Activated T-cell treated with anti-CD3 and anti-CD28 coated beads, Interleukin-2, amount 50 U/mL, for 4 hours (primary cell): ENCODE measurements around the gene ZNF735. TPM values are rescaled to one million over a fixed set of nuclear protein-coding genes. Genes with fewer than 3 reads are reported as not detected.
"Not testable (repeated sequence)": the region's sequence is repeated elsewhere in the genome, so short reads cannot be mapped to it uniquely, and the experiment has no call there.

Experiments
- ATAC-seq, 2 donors: fragments of 200-7000 bp; cut with Tn5 transposase; one replicate each; pipeline ENCODE4 v1.10.0; 2021
- DNase-seq: peaks from one replicate; pipeline ENCODE4 v3.0.0-alpha.2; 2020
- H3K27me3 Mint-ChIP-seq: one replicate; pipeline ENCODE4 v1.8.0; 2021; ENCODE audit warnings: low read depth, mixed read lengths
- H3K36me3 Mint-ChIP-seq: one replicate; pipeline ENCODE4 v1.8.0; 2022; ENCODE audit warnings: mixed read lengths; ENCODE audit not compliant: insufficient read depth
- H3K4me1 Mint-ChIP-seq: one replicate; pipeline ENCODE4 v1.8.0; 2021; ENCODE audit warnings: low read depth, mixed read lengths
- H3K4me3 Mint-ChIP-seq: one replicate; pipeline ENCODE4 v1.8.0; 2021; ENCODE audit warnings: mild to moderate bottlenecking, moderate library complexity, mixed read lengths
- H3K9me3 Mint-ChIP-seq: one replicate; pipeline ENCODE4 v1.8.0; 2021; ENCODE audit warnings: mixed read lengths
- total RNA-seq, 3 donors: library from RNA; stranded (reverse); gene quantifications; one replicate each; pipeline ENCODE4 v1.2.1, GENCODE V29; 2021

Gene ZNF735
- total RNA-seq, result not detected

DNA sequence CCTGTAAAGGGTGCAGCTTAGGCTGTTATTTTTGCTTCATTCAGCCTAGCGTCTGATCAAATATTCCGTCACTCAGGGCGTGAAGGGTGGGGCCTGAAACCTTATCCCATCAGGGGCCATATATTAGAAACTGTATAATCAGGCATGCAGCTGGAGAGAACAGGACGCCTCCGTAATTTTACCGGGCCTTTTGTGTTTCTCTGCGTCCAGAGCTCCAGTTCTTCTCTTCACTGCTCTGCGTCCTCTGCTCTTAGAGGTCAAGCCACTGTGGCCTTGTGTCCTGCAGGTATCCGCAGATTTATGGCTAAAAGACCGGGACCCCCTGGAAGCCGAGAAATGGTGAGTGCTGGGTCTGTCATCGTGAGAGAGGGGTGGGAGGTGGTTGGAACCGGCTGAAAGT, at the start of gene ZNF735:
ZNF735 (plus strand) TSS at position 301 of the 400 bp plus-strand sequence; CDS start at position 301, 0 bp downstream.
- H3K4me3 Mint-ChIP-seq, result no peak within 1 kb of the TSS

DNA sequence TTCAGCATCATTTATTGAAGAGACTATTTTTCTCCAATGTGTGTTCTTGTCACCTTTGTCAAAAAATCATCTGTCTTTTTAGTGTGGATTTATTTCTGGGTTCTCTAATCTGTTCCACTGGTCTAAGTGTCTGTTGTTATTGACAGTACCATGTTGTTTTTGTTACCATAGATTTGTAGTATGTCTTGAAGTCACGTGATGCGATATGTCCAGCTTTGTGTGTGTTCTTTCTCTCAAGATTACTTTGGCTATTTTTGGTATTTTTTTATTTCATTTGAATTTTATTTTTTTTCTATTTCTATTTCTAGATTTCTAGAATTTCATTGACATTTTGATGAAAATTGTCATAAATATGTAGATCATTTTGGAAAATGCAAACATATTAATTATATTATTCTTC, 36.0 kb upstream of the ZNF735 start:
- not testable (repeated sequence) for DNase-seq, H3K4me3 Mint-ChIP-seq, H3K4me1 Mint-ChIP-seq, ATAC-seq, H3K36me3 Mint-ChIP-seq, H3K27me3 Mint-ChIP-seq
- peaks cover 16% of the 10 kb centered on the region for H3K9me3 Mint-ChIP-seq

More for the DNA sequence above, at the start of gene ZNF735:
- H3K9me3 Mint-ChIP-seq, result peaks cover 12% of the 10 kb centered on the region
- H3K4me1 Mint-ChIP-seq, result no peaks in the 10 kb centered on the region
- DNase-seq (no peak), ATAC-seq (no peak)
- H3K36me3 Mint-ChIP-seq, result no peaks in the 10 kb centered on the region
- H3K27me3 Mint-ChIP-seq, result no peaks in the 10 kb centered on the region

DNA sequence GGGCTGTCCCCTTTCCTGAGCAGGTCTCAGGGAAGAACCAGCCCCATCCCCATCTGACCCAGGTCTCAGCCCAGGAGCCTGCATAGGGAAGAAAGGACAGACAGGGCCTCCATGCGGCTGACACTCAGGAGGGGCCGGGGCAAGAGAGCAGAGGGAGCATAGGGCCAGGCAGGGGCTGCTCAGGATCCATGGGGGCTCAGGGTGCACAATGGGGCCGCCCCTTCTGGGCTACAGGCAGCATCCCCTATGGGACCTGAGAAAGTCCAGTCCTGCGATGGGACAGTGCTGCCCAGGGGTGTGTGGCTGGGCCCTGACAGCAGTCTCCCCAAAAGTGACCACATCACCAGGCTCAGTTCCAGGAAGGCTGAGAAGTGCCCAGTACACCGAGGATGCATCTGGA, 32.7 kb upstream of the ZNF735 start:
- H3K4me3 Mint-ChIP-seq, result no peak overlapping the region
- no peaks in the 10 kb centered on the region for H3K36me3 Mint-ChIP-seq
- H3K27me3 Mint-ChIP-seq, result peaks cover 5% of the 10 kb centered on the region
- H3K9me3 Mint-ChIP-seq, result peaks cover 12% of the 10 kb centered on the region
- ATAC-seq (no peak), DNase-seq (no peak)
- no peaks in the 10 kb centered on the region for H3K4me1 Mint-ChIP-seq

- Mint-ChIP-seq H3K4me1 (no peaks in the 10 kb centered on the region), H3K4me3 (no peak overlapping the region)
- DNase-seq, result no peak
Observed at GRCh38 chr7:64174941-64175340, 32.1 kb upstream of the ZNF735 start.

DNA sequence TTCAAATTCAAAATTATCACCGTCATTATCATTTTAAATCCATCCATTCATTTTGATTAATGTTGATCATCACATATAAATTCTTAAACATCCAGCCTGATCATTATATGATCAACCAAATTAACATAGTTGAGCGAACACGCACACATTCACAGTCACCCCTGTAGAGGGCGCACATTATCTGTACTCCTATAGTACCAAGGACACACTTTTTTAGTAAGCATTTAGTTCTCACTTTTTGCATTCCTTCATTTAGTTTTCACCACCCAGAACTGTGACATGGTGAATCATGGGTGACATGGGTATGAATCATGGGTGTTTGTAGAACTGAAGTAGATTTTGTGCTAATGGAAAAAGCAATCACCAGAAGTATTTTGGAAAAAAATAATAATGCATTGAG, 26.0 kb upstream of the ZNF735 start:
- ATAC-seq, result peak; percentile 46 to 47
- Mint-ChIP-seq H3K4me1 (no peaks in the 10 kb centered on the region), H3K36me3 (no peaks in the 10 kb centered on the region), H3K9me3 (no peaks in the 10 kb centered on the region), H3K4me3 (no peak overlapping the region), H3K27me3 (peaks cover 10% of the 10 kb centered on the region)
- no peak for DNase-seq

More at GRCh38 chr7:64174941-64175340, 32.1 kb upstream of the ZNF735 start:
- Mint-ChIP-seq H3K9me3 (peaks cover 12% of the 10 kb centered on the region), H3K27me3 (peaks cover 5% of the 10 kb centered on the region), H3K36me3 (no peaks in the 10 kb centered on the region)
- ATAC-seq, result no peak

GRCh38 chr7:64181586-64181985, 25.4 kb upstream of the ZNF735 start:
- Mint-ChIP-seq H3K27me3 (peaks cover 10% of the 10 kb centered on the region), H3K4me3 (no peak overlapping the region), H3K4me1 (no peaks in the 10 kb centered on the region), H3K9me3 (no peaks in the 10 kb centered on the region), H3K36me3 (no peaks in the 10 kb centered on the region)
- DNase-seq, result no peak
- no peak for ATAC-seq

DNA sequence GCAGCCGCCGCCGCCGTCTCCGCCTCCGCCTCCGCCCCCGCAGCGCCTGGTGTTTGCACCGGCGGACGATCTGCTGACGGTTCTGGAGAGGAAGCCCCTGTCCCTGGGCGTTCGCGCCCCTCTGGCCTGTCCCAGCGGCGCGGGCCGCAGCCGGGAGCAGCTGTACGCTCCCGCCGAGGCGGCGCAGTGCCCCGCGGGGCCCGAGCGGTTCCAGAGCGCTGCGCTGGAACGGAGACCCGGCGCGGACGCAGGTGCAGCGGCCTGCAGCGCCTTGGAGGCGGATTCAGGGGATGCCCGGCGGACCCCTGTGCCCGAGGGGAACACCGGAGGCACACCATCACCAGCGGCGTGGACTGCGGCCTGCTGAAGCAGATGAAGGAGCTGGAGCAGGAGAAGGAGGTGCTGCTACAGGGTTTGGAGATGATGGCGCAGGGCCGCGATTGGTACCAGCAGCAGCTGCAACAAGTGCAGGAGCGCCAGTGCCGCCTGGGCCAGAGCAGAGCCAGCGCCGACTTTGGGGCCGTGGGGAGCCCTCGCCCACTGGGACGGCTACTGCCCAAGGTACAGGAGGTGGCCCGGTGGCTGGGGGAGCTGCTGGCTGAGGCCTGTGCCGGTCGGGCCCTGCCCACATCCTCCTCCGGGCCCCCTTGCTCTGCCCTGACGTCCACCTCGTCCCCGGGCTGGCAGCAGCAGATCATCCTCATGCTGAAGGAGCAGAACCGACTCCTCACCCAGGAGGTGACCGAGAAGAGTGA, 24.8 kb upstream of the ZNF735 start:
- Mint-ChIP-seq H3K4me1 (no peaks in the 10 kb centered on the region), H3K36me3 (no peaks in the 10 kb centered on the region), H3K27me3 (peaks cover 10% of the 10 kb centered on the region), H3K4me3 (no peak overlapping the region), H3K9me3 (peaks cover 3% of the 10 kb centered on the region)
- DNase-seq (no peak), ATAC-seq (no peak)

- peak; percentile 26 for DNase-seq
- ATAC-seq, result peak in 1 of 2 donors; percentile 57
- H3K9me3 Mint-ChIP-seq, result peaks cover 4% of the 10 kb centered on the region
Observed at GRCh38 chr7:64183126-64183742, 23.8 kb upstream of the ZNF735 start.

GRCh38 chr7:64183827-64184372, 23.1 kb upstream of the ZNF735 start:
- peaks cover 7% of the 10 kb centered on the region for H3K27me3 Mint-ChIP-seq
- no peak overlapping the region for H3K4me3 Mint-ChIP-seq
- no peak for DNase-seq
- no peaks in the 10 kb centered on the region for H3K4me1 Mint-ChIP-seq
- ATAC-seq, result no peak
- no peaks in the 10 kb centered on the region for H3K36me3 Mint-ChIP-seq
- H3K9me3 Mint-ChIP-seq, result peaks cover 4% of the 10 kb centered on the region

More at GRCh38 chr7:64183126-64183742, 23.8 kb upstream of the ZNF735 start:
- H3K4me3 Mint-ChIP-seq, result no peak overlapping the region
- no peaks in the 10 kb centered on the region for H3K36me3 Mint-ChIP-seq
- peaks cover 10% of the 10 kb centered on the region for H3K27me3 Mint-ChIP-seq
- no peaks in the 10 kb centered on the region for H3K4me1 Mint-ChIP-seq

GRCh38 chr7:64184376-64184775, 22.6 kb upstream of the ZNF735 start:
- H3K4me3 Mint-ChIP-seq, result no peak overlapping the region
- no peak for ATAC-seq
- H3K36me3 Mint-ChIP-seq, result no peaks in the 10 kb centered on the region
- peaks cover 4% of the 10 kb centered on the region for H3K9me3 Mint-ChIP-seq
- peaks cover 7% of the 10 kb centered on the region for H3K27me3 Mint-ChIP-seq
- no peaks in the 10 kb centered on the region for H3K4me1 Mint-ChIP-seq
- no peak for DNase-seq

DNA sequence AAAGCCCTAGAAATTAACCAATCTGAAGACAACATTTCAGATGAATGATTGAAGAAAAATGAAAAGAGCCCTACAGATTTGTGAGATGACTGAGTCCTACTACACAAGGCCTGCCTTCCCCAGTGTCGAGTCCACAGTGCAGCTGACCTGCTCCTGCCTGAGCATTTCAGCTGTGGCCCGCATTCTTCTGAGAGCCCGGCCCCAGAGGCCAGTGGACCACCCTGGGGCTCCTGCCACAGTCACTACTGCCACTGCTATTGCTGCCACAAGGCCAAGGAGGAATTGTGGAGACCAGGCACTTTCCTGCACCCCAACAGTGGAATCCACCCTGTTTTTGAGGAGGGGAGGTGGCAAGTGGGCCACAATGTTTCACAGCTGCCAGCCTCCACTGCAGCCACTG, 19.6 kb upstream of the ZNF735 start:
- H3K4me1 Mint-ChIP-seq, result no peaks in the 10 kb centered on the region
- no peaks in the 10 kb centered on the region for H3K27me3 Mint-ChIP-seq
- no peak overlapping the region for H3K4me3 Mint-ChIP-seq
- H3K9me3 Mint-ChIP-seq, result peaks cover 4% of the 10 kb centered on the region
- DNase-seq (no peak), ATAC-seq (no peak)
- H3K36me3 Mint-ChIP-seq, result no peaks in the 10 kb centered on the region

DNA sequence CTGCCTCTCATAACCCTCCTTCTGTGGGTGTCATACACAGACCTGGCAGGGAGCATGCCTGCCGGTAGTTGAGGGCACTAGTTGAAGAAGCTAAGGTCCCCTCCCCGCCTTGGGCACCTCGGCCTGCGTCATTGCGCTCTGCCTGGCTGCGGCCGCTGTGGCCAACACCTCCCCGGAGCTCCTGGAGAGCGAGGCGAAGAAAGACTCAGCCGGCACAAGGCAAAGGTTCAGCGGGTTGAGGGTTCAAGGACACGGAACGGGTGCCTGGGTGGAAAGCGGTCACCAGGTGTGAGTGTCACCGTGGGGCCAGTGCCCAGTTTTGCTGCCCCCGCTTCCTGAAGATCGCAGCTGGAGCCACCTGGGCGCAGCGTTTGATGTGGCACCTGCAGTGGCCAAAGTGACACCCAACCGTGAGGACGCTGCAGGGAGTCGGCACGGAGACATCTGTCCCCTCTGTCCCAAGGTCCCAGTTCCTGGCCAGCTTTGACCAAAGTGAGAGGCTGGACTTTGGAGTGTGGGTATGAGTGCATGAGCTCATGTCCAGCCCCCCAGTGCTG, 14.8 kb upstream of the ZNF735 start:
- Mint-ChIP-seq H3K4me1 (no peaks in the 10 kb centered on the region), H3K27me3 (no peaks in the 10 kb centered on the region), H3K9me3 (peaks cover under 1% of the 10 kb centered on the region), H3K36me3 (no peaks in the 10 kb centered on the region), H3K4me3 (no peak overlapping the region)
- DNase-seq, result no peak
- no peak for ATAC-seq

DNA sequence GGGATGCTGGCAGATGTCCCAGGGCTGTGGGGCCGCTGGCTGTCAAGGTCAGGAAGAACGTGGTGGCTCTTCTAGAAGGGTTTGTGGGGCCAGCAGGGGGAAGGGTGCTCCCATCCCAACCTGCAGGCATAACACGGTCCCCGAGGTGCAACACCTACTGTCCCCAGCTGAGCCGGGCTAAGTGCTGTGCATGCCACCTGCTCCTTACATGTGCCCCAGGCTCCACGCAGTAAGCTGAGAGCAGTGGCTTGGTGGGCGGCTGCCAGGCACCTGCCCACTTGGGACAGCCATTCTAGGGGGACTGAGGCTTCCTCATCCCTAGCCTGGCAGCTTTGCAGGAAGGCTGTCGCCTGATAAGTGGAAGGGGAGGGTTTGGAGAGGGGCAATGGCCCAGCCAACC, 14.2 kb upstream of the ZNF735 start:
- ATAC-seq, result no peak

DNA sequence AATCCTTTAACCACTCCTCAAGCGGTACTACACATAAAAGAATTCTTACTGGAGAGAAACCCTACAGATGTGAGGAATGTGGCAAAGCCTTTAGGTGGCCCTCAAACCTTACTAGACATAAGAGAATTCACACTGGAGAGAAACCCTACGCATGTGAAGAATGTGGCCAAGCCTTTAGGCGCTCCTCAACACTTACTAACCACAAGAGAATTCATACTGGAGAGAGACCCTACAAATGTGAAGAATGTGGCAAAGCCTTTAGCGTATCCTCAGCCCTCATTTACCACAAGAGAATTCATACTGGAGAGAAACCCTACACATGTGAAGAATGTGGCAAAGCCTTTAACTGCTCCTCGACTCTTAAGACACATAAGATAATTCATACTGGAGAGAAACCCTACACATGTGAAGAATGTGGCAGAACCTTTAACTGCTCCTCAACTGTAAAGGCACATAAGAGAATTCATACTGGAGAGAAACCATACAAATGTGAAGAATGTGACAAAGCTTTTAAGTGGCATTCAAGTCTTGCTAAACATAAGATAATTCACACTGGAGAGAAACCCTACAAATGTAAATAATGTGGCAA, 12.8 kb downstream of the ZNF735 start:
- H3K4me3 Mint-ChIP-seq, DNase-seq, H3K27me3 Mint-ChIP-seq, H3K4me1 Mint-ChIP-seq, ATAC-seq, H3K36me3 Mint-ChIP-seq: not testable (repeated sequence)
- peaks cover 43% of the 10 kb centered on the region for H3K9me3 Mint-ChIP-seq

More for the DNA sequence above, 14.2 kb upstream of the ZNF735 start:
- Mint-ChIP-seq H3K4me1 (no peaks in the 10 kb centered on the region), H3K27me3 (no peaks in the 10 kb centered on the region), H3K36me3 (no peaks in the 10 kb centered on the region), H3K9me3 (no peaks in the 10 kb centered on the region), H3K4me3 (no peak overlapping the region)
- DNase-seq, result no peak
